AG04449 (cell line): ENCODE data around the gene NELL1.

Source experiments
- CTCF ChIA-PET: fragments of 350-600 bp; formaldehyde crosslinking; extraction: SDS; loops from one replicate; lab custom pipeline; 2021; ENCODE audit warnings: antibody characterized with exemption; lab: Yijun Ruan, JAX
- POLR2A ChIA-PET: fragments of 400-600, 350-600 bp; formaldehyde crosslinking; extraction: SDS; loops from one replicate; lab custom pipeline; 2020; ENCODE audit warnings: antibody characterized with exemption, inconsistent platforms; lab: Yijun Ruan, JAX
- DNase-seq: peaks from one replicate; pipeline ENCODE4 v3.0.0-alpha.2; 2010; ENCODE audit warnings: low read depth, low spot score
- H3K4me3 ChIP-seq: 2 replicates; pipeline ENCODE4 v1.5.1; 2011; ENCODE audit warnings: low read depth, mild to moderate bottlenecking, control low read depth, low read length
- CTCF ChIP-seq: IDR thresholded peaks from one replicate; pipeline ENCODE4 v1.5.1; 2011; ENCODE audit warnings: mild to moderate bottlenecking, moderate library complexity, low read length, control low read depth, inconsistent platforms; ENCODE audit not compliant: insufficient read depth; ENCODE audit errors: missing control alignments

The NELL1 gene

DNA sequence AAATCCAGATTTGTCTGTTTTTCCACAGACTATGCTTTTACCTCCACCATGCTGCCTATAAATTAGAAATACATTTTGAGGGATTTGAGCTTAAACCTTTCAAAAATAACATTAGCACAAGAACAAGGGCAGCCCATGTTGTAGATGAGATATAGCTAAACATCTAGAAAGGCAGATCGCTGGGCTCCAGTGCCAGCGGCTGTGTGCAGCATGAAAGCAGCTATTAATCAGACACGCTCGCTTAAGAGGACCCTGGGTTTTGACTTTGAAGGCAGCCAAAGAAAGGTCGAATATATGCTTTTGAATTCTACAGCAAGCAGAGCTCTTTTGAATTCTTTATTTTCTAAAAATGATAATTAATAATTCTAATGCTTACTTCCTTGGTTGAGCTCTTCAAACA lies 684.0 kb downstream of the NELL1 start:
- DNase-seq: no peak
- CTCF ChIA-PET: no interaction called here
- POLR2A ChIA-PET: no interaction called here
- no peak for TF ChIP-seq CTCF
- no peak overlapping the region for H3K4me3 ChIP-seq

DNA sequence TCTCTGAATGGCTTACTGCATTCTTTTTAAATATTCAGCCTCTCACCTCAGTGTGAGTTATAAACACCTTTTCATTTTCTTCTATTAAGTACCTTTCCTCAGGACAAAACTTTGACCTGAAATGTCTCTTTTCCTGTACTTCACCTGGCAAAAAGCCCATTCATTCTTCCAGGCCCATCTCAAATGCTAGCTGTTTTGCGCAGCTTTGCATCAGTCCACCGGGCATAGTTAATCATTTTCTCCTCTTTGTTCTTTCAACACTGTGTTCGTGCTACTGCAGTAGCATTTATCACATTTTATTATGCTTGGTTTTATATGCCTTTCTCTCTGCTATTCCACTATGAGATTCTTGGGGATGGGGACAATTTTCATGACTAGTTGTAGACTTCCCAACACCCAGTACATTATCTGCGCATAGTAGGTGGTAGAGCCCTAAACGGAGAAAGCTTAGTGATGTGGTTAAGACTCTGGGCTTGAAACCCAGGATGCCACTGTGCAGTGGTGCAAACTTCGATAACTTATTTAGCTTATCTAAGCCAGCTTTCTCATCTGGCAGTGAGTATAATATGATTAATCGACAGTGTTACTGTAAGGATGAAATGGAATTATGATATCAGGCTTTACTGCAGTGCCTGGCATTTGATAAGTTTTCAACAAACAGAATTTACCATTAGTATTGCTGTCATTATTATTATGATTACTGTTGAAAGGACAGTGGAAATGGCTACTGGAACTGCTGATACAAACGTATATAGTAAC lies 695.7 kb downstream of the NELL1 start:
- no peak for TF ChIP-seq CTCF
- ChIA-PET POLR2A (no interaction called here), CTCF (no interaction called here)
- H3K4me3 ChIP-seq: no peak overlapping the region
- DNase-seq: no peak

DNA sequence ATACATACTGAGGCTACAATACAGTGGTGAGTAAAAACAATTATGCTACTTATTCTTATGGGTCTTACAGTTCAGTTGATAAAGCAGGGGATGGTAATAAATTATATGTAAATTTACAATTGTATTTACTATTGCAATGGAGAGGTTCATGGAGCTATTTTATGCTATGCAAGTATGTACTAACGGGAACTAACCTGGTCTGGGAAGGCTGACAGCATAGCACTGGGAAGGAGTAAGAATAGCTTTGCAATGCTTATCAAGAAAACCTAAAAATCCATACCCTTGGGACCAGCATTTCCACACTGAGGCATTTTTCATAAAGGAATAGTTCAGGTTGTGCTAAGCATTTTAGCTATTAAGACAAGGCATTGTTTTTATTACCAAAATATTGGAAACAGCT lies 700.6 kb downstream of the NELL1 start:
- no peak overlapping the region for H3K4me3 ChIP-seq
- CTCF ChIA-PET: no interaction called here
- DNase-seq: no peak
- TF ChIP-seq CTCF: no peak
- POLR2A ChIA-PET: no interaction called here

DNA sequence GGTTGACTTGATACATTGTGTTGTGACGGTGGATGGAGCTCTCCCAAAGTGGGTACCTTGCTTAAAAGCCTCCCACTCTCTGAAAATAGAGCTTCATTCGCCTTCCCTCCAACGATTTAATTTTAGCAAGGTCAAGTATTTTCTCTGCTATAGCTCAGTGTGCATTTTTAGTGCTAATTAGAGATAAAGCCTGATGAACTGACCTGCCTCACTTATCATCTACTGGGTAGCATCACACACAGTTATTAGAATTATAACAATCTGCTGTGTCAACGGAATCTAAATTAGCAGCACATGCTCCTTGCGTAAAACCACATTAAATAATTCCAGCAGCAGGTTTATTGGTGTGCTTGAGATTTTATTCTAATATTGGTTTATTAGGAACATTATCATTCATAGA lies 701.7 kb downstream of the NELL1 start:
- no peak for TF ChIP-seq CTCF
- ChIA-PET CTCF (no interaction called here), POLR2A (no interaction called here)
- no peak for DNase-seq
- no peak overlapping the region for H3K4me3 ChIP-seq

GRCh38 chr11:21372672-21373071 lies 703.3 kb downstream of the NELL1 start:
- DNase-seq: no peak
- TF ChIP-seq CTCF: no peak
- POLR2A ChIA-PET: no interaction called here
- no peak overlapping the region for H3K4me3 ChIP-seq
- CTCF ChIA-PET: no interaction called here

- no peak for DNase-seq
- ChIA-PET CTCF (no interaction called here), POLR2A (no interaction called here)
- no peak for TF ChIP-seq CTCF
- no peak overlapping the region for H3K4me3 ChIP-seq
These were observed 705.0 kb downstream of the NELL1 start for GRCh38 chr11:21374376-21374775.
